GM21360 (cell line): ENCODE measurements around the gene OLIG3.

Source experiments
- ATAC-seq: cut with Tn5 transposase; IDR thresholded peaks from one replicate; pipeline ENCODE4 v1.9.1; 2021; ENCODE audit warnings: mild to moderate bottlenecking, moderate library complexity; ENCODE audit not compliant: unreplicated experiment

Gene OLIG3

DNA sequence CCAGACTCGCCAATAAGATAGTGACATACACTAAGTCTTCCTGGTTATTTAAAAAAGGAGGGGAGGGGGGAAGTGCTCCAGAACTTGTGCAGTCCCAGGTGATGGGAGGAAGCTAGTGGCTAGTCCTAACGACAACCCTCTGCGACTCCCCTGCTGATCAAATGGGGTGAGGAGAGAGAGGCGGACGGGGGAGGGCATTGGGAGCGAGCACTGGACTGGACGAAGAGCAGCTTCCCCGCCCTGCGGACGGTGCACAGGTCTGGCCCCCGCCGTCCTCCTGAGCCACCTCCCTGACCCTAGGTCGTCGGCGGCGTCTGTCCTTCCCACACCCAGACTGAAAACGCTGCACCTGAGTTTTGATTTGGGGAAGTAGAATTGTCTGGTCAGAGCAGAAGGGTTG, 2.2 kb upstream of the OLIG3 start:
- ATAC-seq: no peak

DNA sequence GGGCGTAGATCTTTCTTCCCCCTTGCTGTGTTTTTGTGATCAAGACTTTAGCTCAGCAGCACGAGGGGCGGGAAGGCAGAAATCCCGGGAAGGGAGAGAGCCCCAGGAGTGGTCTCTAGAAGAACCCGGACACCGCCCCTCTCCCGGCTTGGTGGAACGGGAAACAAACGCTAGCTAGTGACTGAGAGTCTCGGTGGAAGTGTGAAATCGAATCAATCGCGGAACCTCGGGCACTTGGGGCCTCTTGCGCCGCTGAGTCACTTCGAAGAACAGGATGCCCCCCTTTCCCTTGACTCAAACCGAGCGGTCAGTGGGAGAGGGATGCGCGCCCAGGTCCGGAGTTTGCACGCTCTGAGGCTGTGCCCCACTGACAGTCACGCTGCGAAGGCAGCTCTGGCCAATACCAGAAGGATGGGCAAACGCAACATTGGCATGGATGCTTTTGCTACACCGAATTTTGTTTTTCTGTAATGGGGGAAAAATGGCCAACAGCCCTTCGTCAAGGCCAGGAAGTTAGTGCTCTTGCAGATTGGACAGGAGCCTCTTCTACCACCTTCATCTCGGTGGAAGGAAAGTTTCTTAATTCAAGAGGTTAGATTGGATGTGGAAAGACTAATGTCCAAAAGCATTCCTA, 1.6 kb upstream of the OLIG3 start:
- ATAC-seq: no peak

DNA sequence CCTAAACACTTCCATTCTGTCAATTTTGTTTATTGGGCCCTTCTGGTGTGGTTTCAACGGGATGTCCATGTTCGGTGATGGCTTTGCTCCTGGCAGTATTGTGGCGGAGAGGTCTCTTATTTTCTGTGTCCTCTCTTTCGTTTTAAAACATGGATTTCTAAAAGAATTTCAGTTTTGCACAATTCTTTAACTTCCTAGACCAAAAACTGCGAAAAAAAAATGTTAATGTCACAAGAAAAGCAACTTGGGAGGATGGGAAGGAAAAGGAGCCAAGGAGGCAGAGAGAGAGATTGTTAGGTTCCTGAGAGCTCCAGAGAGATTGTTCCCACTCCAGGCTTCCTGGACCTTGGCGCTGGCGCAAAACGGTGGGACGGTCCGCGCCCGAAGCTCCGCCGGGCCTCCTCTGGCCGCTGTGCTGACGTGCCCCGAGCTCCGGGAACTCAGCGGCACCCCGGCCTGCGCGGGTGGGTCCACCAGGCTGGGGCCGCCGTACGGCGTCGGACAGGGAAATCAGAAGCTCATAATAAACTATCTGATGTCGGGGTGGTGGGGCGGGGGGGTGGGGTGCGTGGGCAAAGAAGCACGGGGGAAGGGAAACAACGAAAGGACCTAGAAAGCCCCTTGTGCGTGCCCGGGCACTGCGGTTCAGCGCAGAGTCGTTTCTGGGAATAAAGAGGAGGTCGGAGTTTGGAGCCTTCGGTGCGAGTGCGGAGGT, 951 bp upstream of the OLIG3 start:
- no peak for ATAC-seq

DNA sequence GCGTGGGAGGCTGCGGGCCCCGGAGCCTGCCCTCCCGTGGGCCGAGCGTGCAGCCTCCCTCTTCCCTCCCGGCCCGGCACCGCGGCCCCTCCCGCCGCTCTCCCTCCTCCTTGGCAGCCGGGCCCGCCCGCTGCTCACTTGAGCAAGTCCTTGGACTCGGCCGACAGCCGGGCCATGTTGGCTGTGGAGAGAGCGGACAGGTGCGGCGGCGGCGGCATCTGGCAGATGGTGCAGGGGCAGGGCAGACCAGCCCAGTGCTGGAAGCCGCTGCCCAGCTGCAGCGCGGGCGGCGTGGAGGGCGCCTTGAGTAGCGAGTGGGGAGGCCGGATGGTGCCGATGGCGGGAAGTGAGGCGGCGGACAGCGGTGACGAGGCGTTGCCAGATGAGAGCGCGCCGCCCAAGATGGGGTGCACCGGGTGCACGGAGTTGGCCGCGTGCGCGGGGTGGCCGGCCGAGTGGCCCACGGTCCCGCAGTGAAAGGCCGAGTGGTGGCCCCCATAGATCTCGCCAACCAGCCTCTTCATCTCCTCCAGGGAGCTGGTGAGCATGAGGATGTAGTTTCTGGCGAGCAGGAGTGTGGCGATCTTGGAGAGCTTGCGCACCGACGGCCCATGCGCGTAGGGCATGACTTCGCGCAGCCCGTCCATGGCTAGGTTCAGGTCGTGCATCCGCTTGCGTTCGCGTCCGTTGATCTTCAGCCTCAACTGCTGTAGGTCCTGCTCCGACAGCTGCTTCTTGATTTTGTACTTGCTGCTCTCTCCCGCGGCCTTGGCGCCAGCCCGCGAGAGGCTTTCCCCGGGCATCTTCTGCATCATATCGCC, 766 bp downstream of the OLIG3 start:
- ATAC-seq: no peak

DNA sequence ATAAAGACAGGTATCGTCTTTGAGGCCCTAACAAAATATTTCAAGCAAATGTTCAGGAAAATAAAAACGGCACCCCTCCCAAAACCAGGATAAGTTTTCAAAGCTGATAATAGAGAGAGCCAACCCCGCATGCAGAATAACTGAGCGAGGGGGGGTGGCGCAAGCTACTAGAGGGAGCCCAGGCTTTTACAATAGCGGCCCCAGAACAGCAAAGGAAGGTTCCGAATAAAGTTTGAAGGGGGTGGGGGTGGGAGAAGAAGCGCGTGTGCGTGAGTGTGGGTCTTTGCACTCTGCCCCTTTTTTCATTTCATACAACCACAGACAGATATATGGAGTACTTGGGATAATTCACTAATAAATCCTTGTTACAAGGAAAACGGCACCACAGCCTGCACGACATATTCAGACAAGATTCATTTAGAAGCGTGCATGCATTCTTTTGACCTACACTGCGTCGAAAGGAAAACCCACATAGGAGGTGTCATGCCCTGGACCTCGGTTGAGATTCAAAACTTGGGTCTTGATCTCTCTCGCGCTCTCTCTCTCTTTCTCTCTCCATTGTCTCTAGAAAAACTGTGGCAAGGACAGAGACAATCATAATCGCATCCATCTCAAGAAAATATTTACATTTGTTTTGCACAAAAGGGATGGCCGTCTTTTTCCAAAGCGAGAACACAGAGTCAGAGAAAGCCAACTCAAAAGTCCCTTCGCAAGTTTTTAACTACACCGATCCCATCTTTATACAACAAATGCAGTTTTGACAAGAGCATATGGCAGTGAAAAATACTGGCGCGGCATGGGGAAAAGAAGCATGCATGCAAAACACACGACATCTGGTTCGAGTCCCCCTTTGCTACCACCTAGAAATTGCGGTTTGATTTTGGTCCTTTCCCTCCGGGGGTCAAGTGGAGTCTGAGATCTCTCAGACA, 1.6 kb downstream of the OLIG3 start:
- no peak for ATAC-seq

DNA sequence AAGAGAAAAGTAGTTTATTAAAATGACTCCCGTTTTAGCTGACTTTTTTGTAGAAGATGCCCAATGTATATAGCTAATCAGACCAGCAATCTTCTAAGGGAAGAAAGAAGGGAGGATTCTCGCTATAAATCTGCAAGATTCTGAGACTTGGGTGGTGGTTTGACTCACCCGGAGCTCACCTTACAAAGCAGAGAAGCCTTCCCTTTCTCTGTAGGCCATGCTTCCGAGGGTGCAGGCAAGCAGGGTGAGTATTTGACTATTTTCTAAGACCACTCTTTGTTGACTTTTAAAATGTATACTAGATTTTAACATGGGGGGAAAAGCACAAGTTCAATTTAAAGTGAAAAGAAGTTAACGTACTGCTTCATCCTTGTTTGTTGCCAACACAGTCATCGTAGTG, 2.7 kb downstream of the OLIG3 start:
- no peak for ATAC-seq

DNA sequence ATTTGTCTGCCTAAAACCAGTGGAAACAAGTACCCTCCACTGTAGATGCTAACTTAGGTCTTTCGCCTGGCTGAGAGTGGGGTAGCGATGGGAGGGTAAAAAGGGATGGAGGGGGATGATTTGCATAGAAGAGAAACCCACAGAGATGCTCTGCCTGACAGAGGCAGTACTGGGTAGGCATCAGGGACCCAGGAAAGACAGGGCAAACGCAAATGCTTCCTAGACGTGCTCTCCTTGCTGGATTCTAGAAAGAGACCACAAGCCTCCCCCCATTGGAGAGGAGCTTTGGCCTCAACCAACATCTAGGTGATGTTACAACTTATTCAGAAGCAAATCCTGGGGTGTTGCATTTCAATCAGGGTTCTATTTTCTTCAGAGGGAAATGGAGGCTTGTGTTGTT, 3.2 kb downstream of the OLIG3 start:
- ATAC-seq: no peak

DNA sequence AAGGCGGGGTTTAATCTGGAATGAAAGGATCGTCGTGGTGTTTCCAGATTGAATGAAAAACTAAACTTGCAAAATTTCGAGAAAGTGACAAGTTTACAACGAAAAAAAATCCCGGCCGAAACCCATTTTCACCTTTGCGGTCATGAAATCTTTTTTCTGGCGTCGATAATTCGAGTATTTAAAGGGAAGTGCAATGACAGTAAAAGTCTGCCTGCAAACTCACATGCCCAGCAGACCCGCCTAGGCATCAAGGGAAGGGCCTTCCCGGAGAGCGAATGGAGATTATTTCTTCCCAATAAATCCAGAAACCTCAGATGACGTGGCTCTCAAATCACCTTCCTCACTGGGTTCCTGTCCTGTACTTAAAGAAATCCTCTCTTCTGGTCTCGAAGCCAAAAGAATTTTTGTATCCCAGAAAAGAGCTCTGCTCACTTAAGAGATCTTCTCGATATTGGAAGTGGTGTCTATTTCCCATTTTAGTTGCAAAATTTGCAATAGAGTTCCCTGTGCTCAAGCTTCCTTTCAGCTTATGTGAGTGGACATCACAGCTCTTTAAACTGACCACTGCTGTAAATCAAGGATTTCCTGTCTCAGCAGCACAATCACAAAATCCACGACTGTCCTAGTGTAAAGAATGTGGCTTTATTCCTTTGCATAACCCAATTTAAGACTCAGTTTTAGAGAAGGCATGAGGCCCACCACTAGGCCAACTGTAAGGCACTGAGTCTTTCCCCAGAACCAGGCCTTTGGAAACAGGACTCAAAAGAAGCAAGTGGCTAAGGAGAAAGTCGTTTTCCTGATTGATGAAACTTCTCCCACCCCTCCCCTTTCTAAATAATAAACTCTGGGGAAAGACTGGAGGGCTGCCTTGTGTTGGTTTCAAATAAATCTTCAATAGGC, 3.9 kb downstream of the OLIG3 start:
- no peak for ATAC-seq

DNA sequence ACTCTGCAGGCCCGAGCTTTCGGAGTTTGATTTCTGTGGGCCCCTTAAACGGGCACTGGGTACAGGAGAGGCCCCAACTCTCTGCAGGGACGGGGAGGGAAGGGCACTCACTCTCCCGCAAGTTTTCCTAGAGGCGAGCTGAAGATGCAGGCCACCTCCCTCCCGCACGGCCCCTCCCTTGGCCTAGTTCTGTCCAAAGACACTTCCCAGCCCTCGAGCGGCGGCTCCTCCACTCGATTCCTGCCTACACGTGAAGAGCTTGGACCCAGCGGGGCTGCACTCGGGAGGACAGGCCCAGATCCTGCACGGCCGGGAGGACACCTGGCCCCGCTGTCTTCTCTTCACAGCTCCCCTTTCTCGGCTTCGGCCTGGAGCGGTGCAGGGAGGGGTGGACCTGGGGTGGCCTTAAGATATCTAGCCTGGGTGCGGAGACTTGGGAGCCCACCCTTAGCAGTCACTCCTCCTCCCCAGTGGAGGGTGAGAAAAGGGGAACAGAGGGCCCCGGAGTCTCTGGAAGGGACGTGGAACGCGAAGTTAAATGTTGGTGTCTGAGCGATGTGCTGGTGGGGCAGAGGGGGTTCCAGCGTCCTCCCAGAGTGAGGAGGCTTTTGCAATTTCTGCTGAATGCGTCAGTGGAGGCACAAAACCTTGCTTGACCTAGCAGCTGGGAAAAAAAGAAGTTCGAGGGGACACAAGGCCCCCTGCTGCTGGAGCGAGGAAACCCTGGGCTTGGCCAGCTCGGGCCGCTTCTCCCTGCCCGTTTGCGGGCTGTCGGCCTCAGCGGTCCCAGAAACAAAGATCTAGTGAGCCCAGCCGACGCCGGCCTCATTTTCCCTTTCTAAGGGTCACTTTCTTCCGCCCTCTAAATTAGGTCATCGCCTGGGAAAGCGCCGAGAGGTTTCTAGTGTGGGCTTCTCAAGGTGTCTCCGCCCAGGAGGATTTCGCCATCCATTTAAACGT, 4.9 kb downstream of the OLIG3 start:
- ATAC-seq: no peak

DNA sequence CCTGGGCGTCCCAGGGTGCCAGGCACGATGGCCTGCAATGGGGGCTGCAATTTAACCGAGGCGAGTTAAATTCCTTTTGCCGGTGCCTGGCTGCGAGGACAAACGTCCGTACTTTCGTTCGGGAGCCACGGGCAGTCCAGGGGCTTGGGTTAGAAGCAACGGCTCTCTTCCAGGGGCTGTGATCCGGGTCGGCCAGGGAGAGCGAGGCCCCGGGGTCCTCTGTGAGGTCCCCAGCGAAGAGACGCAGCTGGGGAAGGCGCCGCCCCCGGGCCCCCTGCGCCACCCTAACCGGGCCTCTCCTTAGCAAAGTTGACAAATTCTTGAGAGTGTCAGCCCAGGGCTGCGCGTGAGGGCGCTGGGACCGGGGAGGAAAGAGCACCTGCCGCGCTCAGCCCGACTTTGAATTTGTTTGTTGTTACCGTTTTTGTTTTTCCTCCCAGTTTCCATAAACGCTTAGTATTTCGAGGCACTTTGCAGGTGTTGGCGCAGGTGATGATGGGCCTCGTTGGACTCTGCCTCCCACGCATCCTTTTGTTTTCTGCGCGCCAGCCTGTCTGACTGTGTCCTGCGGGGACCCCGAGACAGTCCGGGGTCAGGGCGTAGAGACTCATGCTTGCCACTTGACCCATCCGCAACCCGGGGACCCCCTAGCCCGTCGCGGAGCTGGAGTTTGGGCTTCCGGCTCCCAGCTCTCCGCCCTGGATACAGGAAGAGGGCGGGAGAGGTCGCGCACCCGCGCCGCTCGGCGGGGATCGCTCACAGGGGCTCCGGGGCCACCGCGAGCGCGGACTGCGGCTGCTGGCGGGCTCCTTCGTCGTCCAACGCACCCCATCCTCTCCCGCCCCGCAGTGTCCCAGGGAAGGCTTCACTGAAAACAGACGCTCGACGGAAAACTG, 5.8 kb downstream of the OLIG3 start:
- ATAC-seq: no peak

DNA sequence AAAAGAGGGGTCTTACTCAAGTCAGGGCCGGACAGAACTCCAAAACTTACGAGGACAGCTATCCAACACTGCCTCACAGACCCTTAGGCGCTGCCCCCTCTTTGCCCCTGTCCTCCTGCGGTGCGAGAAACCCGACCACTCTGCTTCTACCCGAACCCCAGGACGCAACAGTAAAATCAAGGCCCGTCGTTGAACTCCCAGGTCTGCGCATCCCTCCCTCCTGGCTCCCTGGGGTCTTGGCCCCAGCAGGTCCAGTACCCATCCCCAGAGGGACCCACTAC, 6.4 kb downstream of the OLIG3 start:
- no peak for ATAC-seq

DNA sequence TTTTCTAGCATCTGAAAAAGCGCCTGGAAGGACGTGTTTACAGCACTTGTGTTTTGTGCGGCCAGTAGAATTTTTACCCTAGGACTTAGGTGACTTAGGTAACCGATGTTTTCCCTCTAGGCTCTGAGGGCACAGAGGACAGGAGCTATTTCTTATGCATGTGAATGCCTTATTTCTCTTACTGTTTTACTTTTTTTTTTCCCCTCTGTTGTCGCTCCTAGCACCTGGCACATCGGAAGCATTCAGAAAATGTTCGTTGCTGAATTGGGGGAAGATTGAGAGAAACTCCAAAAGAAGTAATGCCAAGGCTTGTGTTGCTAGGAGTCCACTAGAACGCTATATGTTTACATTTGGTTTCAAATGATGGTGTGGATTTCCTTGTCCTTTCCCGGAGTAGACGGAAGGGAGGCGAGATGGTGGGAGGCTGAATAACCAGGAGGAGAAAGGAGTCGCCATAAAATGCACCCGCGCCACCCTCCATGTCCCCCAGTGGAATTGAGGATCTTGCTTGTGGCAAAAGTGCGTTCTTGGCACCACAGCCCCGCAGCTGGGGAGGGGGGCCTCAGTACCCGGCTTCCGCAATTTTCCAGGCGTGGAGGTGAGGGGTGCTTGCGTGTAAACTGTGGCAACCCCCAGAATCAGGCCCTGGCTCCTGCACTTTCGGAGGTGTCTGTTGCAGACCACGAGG, 6.9 kb downstream of the OLIG3 start:
- ATAC-seq: no peak

DNA sequence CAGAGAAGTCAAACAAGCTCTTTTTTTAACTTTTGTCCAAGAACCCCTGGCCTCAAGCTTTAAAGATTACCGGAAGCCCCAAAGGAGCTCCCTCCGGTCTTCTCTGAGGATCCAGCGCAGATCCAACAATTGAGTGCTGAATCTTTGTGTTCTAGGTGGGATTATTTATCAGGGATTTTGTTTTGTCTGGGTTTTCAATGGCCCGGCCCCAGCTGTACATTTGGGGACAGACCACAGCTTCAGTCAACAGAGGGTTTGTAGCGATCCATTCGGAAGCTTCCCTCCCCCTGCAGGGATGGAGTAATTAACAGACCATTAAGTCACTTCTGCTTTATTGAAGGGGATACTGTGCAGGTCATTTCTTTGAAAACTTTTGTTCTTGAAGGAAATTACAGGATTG, 7.8 kb downstream of the OLIG3 start:
- ATAC-seq: no peak

DNA sequence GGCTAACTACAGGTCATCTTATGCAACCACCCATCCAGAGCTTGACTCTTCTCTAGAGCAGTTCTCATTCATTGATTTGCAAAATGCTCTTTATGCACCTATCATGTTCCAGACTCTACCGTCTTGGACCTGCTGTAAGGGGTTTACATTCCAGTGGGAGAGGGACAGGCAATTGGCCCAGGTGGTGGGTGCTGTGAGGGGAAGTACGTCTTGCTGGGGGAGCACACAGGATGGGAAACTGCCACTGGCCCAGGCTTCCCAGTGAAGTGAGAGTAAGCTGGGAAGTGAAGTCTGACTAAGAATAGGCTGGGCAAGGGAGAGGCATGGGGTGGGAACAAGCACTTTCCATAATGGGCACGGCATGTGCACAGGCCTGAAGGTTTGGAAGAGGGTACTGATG, 13.8 kb downstream of the OLIG3 start:
- ATAC-seq: no peak

DNA sequence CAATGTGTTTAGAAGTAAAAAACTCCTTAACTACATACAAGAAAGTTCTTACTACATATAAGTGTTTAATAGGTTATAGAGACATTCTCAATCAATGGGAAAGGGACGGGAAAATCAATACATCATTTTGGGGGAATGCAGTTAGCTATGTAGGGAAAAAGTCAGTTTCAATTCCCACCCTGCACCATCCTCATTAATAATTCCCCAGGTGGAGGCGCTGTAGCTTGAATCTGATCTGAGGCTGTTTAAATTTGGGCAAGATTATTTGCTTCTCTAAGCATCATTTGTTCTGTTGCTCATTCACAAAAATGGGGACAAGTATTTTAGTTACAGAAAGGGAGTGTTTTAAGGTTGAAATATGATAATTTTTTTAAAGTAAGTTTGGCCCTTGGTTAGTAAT, 19.1 kb downstream of the OLIG3 start:
- no peak for ATAC-seq

DNA sequence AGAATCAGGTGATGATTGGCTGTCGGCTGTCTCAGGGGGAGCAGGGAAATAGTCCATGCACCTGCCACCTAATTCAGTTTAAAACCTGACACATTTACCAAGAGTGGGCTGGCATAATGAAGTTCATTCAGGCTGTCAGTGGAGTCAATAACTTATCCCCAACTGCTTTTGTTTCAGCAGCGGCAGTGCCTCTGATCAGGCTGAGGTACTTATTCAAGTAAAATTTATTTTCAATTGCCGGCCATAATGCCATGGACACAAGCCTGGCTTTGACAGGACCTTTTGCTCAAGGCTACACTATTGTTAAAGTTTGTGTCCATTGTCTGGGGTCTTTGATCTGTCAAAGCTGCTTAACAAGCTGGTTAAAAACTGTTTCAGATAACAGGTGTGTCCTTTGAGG, 20.6 kb downstream of the OLIG3 start:
- no peak for ATAC-seq

DNA sequence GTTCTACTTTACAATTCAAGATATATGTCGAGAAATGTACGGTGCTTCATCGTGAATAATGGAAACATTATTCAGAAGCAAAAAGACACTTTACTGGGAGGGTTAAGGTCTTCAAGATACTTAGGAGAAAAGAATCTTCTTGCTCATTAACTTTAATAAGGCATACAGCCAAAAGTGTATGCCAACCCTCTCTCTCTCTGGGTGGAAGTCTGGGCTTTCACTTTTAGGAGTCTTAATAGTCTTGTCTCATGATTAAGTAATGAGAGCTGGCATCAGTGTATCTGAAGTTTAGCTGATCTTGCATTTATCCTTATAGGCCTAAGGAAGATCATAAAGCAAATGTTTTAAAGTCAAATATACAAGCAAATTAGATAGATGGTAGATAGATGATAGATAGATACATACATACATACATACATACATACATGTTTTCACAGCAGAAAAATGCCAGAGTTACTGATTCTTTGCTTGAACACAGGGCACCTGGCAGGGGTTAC, 21.5 kb downstream of the OLIG3 start:
- no peak for ATAC-seq
